Esophagus muscularis mucosa (tissue), 4 donors: ENCODE data around the gene IL6R. TPM values are rescaled to one million over a fixed set of nuclear protein-coding genes. Genes with fewer than 3 reads are reported as not detected.

Source experiments
- DNase-seq: peaks from one replicate; pipeline ENCODE4 v3.0.0-alpha.2; 2017; ENCODE audit errors: extremely low spot score
- H3K27ac ChIP-seq, 4 donors: fragments of 200-600 bp; sonication (generic); replicated peaks in 1 of 4; 1 replicate in 3 of 4; 2 replicates in 1 of 4; pipeline ENCODE4 v1.5.1; 2016 to 2019; ENCODE audit warnings: mild to moderate bottlenecking in 1 of 4
- H3K27me3 ChIP-seq, 4 donors: fragments of 200-600 bp; sonication (generic); one replicate each; pipeline versions ENCODE4 v1.5.1 to v1.6.0; 2016 to 2019
- H3K36me3 ChIP-seq, 4 donors: fragments of 200-600 bp; sonication (generic); one replicate each; pipeline ENCODE4 v1.5.1; 2016 to 2019
- H3K4me1 ChIP-seq, 4 donors: fragments of 200-600 bp; sonication (generic); one replicate each; pipeline ENCODE4 v1.5.1; 2016 to 2019
- H3K4me3 ChIP-seq, 4 donors: fragments of 200-600 bp; sonication (generic); 1 replicate in 2 of 4; 2 replicates in 2 of 4; pipeline ENCODE4 v1.5.1; 2016 to 2019; ENCODE audit warnings: mild to moderate bottlenecking in 4 of 4, moderate library complexity in 1 of 4
- H3K9me3 ChIP-seq, 4 donors: fragments of 200-600 bp; sonication (generic); 1 replicate in 3 of 4; 2 replicates in 1 of 4; pipeline ENCODE4 v1.5.1; 2016 to 2019
- CTCF ChIP-seq, 3 experiments: fragments of 200-600 bp in 2 of 3; fragments of 450-650 bp in 1 of 3; sonication (generic) in 2 of 3; IDR thresholded peaks; one replicate each; pipeline ENCODE4 v1.5.1; 2017 to 2019; ENCODE audit warnings: antibody characterized with exemption in 3 of 3, mild to moderate bottlenecking in 2 of 3, moderate library complexity in 1 of 3
- EP300 ChIP-seq: sonication (generic); formaldehyde crosslinking; IDR thresholded peaks from one replicate; pipeline ENCODE4 v1.6.1; 2017; ENCODE audit warnings: antibody characterized with exemption
- POLR2A ChIP-seq: fragments of 450-650 bp; IDR thresholded peaks from one replicate; pipeline ENCODE4 v1.6.1; 2017; ENCODE audit warnings: antibody characterized with exemption, moderate library complexity, mild to moderate bottlenecking, low read depth
- POLR2AphosphoS5 ChIP-seq, 2 donors: sonication (generic); formaldehyde crosslinking; IDR thresholded peaks; one replicate each; pipeline ENCODE4 v1.6.1; 2017; ENCODE audit warnings: antibody characterized with exemption in 2 of 2
- WGBS: methylation state at CpG from one replicate; pipeline ENCODE4 v1.1.5; 2018; 5-methylcytosine and 5-hydroxymethylcytosine counted together
- intact Hi-C: fragments of 100-400 bp; cut with DNase I; formaldehyde crosslinking; loops from one replicate; pipeline ENCODE4 v1.15.1; 2023
- total RNA-seq, 4 donors: library from RNA; depleted of rRNA; stranded (reverse); fragments of >200 nt; gene quantifications; one replicate each; pipeline versions ENCODE4 v1.1.0 to v1.2.1, GENCODE V29; 2016

IL6R gene
- total RNA-seq, 4 donors from 2014 or later, result 44.4 to 61.1 (median 54.9) TPM

GRCh38 chr1:154446292-154446691, 41.1 kb downstream of the IL6R start:
- 32% methylated on average over 10 of the region's 10 CpGs for WGBS
- intact Hi-C loops, result loop anchor here (5.0 kb wide), 1 partner anchor 39 kb away; the partner anchor contains the start of gene IL6R

GRCh38 chr1:154446789-154447188, 41.6 kb downstream of the IL6R start:
- intact Hi-C loops, result loop anchor here (5.0 kb wide), 1 partner anchor 39 kb away; the partner anchor contains the start of gene IL6R
- Histone ChIP-seq H3K36me3 (peaks cover 19 to 68% (median 52%) of the 10 kb centered on the region in 4 donors), H3K4me1 (peaks cover 13 to 77% (median 72%) of the 10 kb centered on the region in 4 donors), H3K27me3 (no peaks in the 10 kb centered on the region), H3K4me3 (no peak overlapping the region), H3K9me3 (no peaks in the 10 kb centered on the region), H3K27ac (peak overlapping the region; percentile 85 to 90 (median 88))
- WGBS, result 69% methylated on average over 6 of the region's 6 CpGs
- DNase-seq, result no peak
- TF ChIP-seq POLR2A (no peak), POLR2AphosphoS5 (IDR thresholded peaks at IDR 0.05) (no peak), CTCF (IDR thresholded peaks at IDR 0.05) (no peak), EP300 (no peak)

More at GRCh38 chr1:154446292-154446691, 41.1 kb downstream of the IL6R start:
- Histone ChIP-seq H3K4me3 (no peak overlapping the region), H3K9me3 (no peaks in the 10 kb centered on the region), H3K27me3 (no peaks in the 10 kb centered on the region), H3K27ac (peak overlapping the region; percentile 85 to 90 (median 88)), H3K4me1 (peaks cover 13 to 82% (median 77%) of the 10 kb centered on the region in 4 donors), H3K36me3 (peaks cover 19 to 64% (median 50%) of the 10 kb centered on the region in 4 donors)
- peak in 1 of 3 experiments; percentile 3 for TF ChIP-seq CTCF (IDR thresholded peaks at IDR 0.05)
- TF ChIP-seq EP300, result peak; percentile 84
- no peak for TF ChIP-seq POLR2A
- peak; percentile 84 to 87 for TF ChIP-seq POLR2AphosphoS5 (IDR thresholded peaks at IDR 0.05)
- DNase-seq, result no peak

- H3K4me1 ChIP-seq, result peaks cover 15 to 73% (median 69%) of the 10 kb centered on the region in 4 donors
- WGBS, result 66% methylated on average over 7 of the region's 7 CpGs
- intact Hi-C loops, result loop anchor here (5.0 kb wide), 1 partner anchor 41 kb away; the partner anchor contains the start of gene IL6R
- TF ChIP-seq POLR2AphosphoS5 (IDR thresholded peaks at IDR 0.05), result peak in 1 of 2 donors; percentile 21
- no peak for TF ChIP-seq POLR2A
- TF ChIP-seq CTCF (IDR thresholded peaks at IDR 0.05), result no peak
- DNase-seq, result no peak
- no peaks in the 10 kb centered on the region for H3K27me3 ChIP-seq
- peak overlapping the region; percentile 60 to 88 (median 86) for H3K27ac ChIP-seq
- H3K36me3 ChIP-seq, result peaks cover 19 to 77% (median 58%) of the 10 kb centered on the region in 4 donors
- H3K9me3 ChIP-seq, result no peaks in the 10 kb centered on the region
- H3K4me3 ChIP-seq, result no peak overlapping the region
Measured at GRCh38 chr1:154448331-154448811, 43.2 kb downstream of the IL6R start.

- H3K36me3 ChIP-seq, result peaks cover 40 to 98% (median 79%) of the 10 kb centered on the region in 4 donors
Measured at GRCh38 chr1:154453161-154453560, 48.0 kb downstream of the IL6R start.

More at GRCh38 chr1:154453161-154453560, 48.0 kb downstream of the IL6R start:
- no peak for DNase-seq
- Histone ChIP-seq H3K27ac (peak overlapping the region; percentile 33 to 74 (median 52)), H3K4me3 (no peak overlapping the region), H3K4me1 (peaks cover 12 to 36% (median 29%) of the 10 kb centered on the region in 4 donors), H3K9me3 (no peaks in the 10 kb centered on the region), H3K27me3 (no peaks in the 10 kb centered on the region)
- TF ChIP-seq POLR2AphosphoS5 (IDR thresholded peaks at IDR 0.05), result no peak
- TF ChIP-seq CTCF (IDR thresholded peaks at IDR 0.05), result no peak
- no peak for TF ChIP-seq POLR2A
- TF ChIP-seq EP300, result no peak
- intact Hi-C loops, result no loop called here
- 86% methylated on average over 5 of the region's 5 CpGs for WGBS
